GM12892 (cell line): ENCODE measurements around the gene CHAC1.
A peak's percentile ranks its signal among the peaks of the same experiment; 100 is the strongest.

Experiments used
- DNase-seq: peaks from one replicate; pipeline ENCODE4 v3.0.0; 2011; ENCODE audit not compliant: insufficient read length
- FAIRE-seq: peaks from 2 replicates; lab custom pipeline; 2011; peaks lifted over from hg19 to GRCh38; lab: Jason Lieb, UNC
- POLR2A ChIP-seq: IDR thresholded peaks from 2 replicates; pipeline ENCODE4 v1.6.1; 2011; ENCODE audit warnings: low read depth, low read length, control low read depth
- POLR2AphosphoS5 ChIP-seq: IDR thresholded peaks from 2 replicates; pipeline ENCODE4 v1.6.1; 2011; ENCODE audit warnings: low read depth, low read length, control low read depth
- TAF1 ChIP-seq: IDR thresholded peaks from 2 replicates; pipeline ENCODE4 v1.6.1; 2011; ENCODE audit warnings: low read depth, mild to moderate bottlenecking, control low read depth, low read length, borderline replicate concordance

CHAC1 gene

GRCh38 chr15:40914013-40914412, 39.3 kb upstream of the CHAC1 start:
- DNase-seq (no peak), FAIRE-seq (peak; percentile 44)
- TF ChIP-seq TAF1 (no peak), POLR2A (no peak), POLR2AphosphoS5 (no peak; the same call in 1 of the 2 replicates)

GRCh38 chr15:40914486-40914885, 38.8 kb upstream of the CHAC1 start:
- TF ChIP-seq POLR2A (no peak), TAF1 (no peak), POLR2AphosphoS5 (no peak)
- DNase-seq: no peak
- FAIRE-seq: peak; percentile 17

- DNase-seq (no peak), FAIRE-seq (no peak)
- TF ChIP-seq TAF1 (no peak), POLR2AphosphoS5 (no peak), POLR2A (no peak)
Measured at GRCh38 chr15:40915116-40915661, 38.1 kb upstream of the CHAC1 start.

GRCh38 chr15:40915679-40916078, 37.6 kb upstream of the CHAC1 start:
- no peak for FAIRE-seq
- TF ChIP-seq POLR2AphosphoS5 (no peak), POLR2A (no peak), TAF1 (no peak)
- no peak for DNase-seq

- no peak for TF ChIP-seq TAF1
- TF ChIP-seq POLR2A: no peak
- no peak for TF ChIP-seq POLR2AphosphoS5
- FAIRE-seq (no peak), DNase-seq (no peak)
Measured at GRCh38 chr15:40917585-40917984, 35.7 kb upstream of the CHAC1 start.

- FAIRE-seq (no peak), DNase-seq (no peak)
- no peak for TF ChIP-seq POLR2AphosphoS5
- TF ChIP-seq TAF1: no peak
- no peak for TF ChIP-seq POLR2A
Measured at GRCh38 chr15:40918146-40918798, 35.0 kb upstream of the CHAC1 start.

- DNase-seq: no peak
- no peak for FAIRE-seq
- TF ChIP-seq POLR2AphosphoS5 (no peak), TAF1 (no peak), POLR2A (no peak)
Measured at GRCh38 chr15:40918799-40919392, 34.4 kb upstream of the CHAC1 start.

GRCh38 chr15:40921949-40922607, 31.2 kb upstream of the CHAC1 start:
- FAIRE-seq: no peak
- DNase-seq: no peak
- TF ChIP-seq TAF1 (no peak), POLR2A (no peak), POLR2AphosphoS5 (no peak)

- DNase-seq (no peak), FAIRE-seq (no peak)
- no peak for TF ChIP-seq POLR2A
- no peak for TF ChIP-seq TAF1
- TF ChIP-seq POLR2AphosphoS5: no peak
Measured at GRCh38 chr15:40922608-40923005, 30.7 kb upstream of the CHAC1 start.

- no peak for TF ChIP-seq TAF1
- TF ChIP-seq POLR2A: no peak
- no peak for TF ChIP-seq POLR2AphosphoS5
- FAIRE-seq (no peak), DNase-seq (no peak)
Measured at GRCh38 chr15:40923551-40923950, 29.7 kb upstream of the CHAC1 start.

GRCh38 chr15:40925495-40925862, 27.8 kb upstream of the CHAC1 start:
- TF ChIP-seq POLR2A: no peak
- TF ChIP-seq POLR2AphosphoS5: no peak
- TF ChIP-seq TAF1: no peak
- FAIRE-seq (no peak), DNase-seq (no peak)
